Heart left ventricle (tissue), 16 donors: ENCODE measurements around the gene RBM14. TPM values are rescaled to one million over a fixed set of nuclear protein-coding genes. Genes with fewer than 3 reads are reported as not detected.
A peak's percentile ranks its signal among the peaks of the same experiment; 100 is the strongest.

Experiments used
- ATAC-seq, 4 donors: fragments of 200-7000 bp; cut with Tn5 transposase; one replicate each; pipeline ENCODE4 v1.9.1; 2020 to 2022; ENCODE audit warnings: moderate library complexity in 4 of 4, mild to moderate bottlenecking in 3 of 4, moderate number of reproducible peaks in 1 of 4
- DNase-seq, 5 donors: peaks; one replicate each; pipeline ENCODE4 v3.0.0-alpha.2; 2020
- H3K27ac ChIP-seq, 12 donors: fragments of 200-600 bp; sonication (generic) in 4 of 12; one replicate each; pipeline versions ENCODE4 v1.5.0 to v1.8.0; 2016 to 2022; ENCODE audit warnings: mild to moderate bottlenecking in 2 of 12
- H3K27me3 ChIP-seq, 9 donors: fragments of 200-600 bp; sonication (generic) in 2 of 9; one replicate each; pipeline versions ENCODE4 v1.5.1 to v1.8.0; 2016 to 2022; ENCODE audit warnings: mild to moderate bottlenecking in 3 of 9
- H3K36me3 ChIP-seq, 9 donors: fragments of 200-600 bp; sonication (generic) in 2 of 9; one replicate each; pipeline versions ENCODE4 v1.5.0 to v1.8.0; 2018 to 2022; ENCODE audit warnings: mild to moderate bottlenecking in 2 of 9
- H3K4me1 ChIP-seq, 12 donors: fragments of 200-600 bp; sonication (generic) in 4 of 12; one replicate each; pipeline versions ENCODE4 v1.5.0 to v1.8.0; 2016 to 2022; ENCODE audit warnings: mild to moderate bottlenecking in 3 of 12
- H3K4me3 ChIP-seq, 12 donors: fragments of 200-600 bp; sonication (generic) in 4 of 12; one replicate each; pipeline versions ENCODE4 v1.5.0 to v1.8.0; 2017 to 2022; ENCODE audit warnings: mild to moderate bottlenecking in 9 of 12, moderate library complexity in 4 of 12
- H3K9me3 ChIP-seq, 12 donors: fragments of 200-600 bp; sonication (generic) in 4 of 12; one replicate each; pipeline versions ENCODE4 v1.5.0 to v1.8.0; 2016 to 2022; ENCODE audit warnings: mild to moderate bottlenecking in 1 of 12
- POLR2A ChIP-seq, 2 donors: fragments of 450-650 bp; IDR thresholded peaks; one replicate each; pipeline ENCODE4 v1.6.1; 2017; ENCODE audit warnings: antibody characterized with exemption in 2 of 2, mild to moderate bottlenecking in 2 of 2, moderate library complexity in 2 of 2
- WGBS, 4 donors: extraction: QIAGEN DNeasy Blood & Tissue Kit in 2 of 4; methylation state at CpG; one replicate each; pipeline versions ENCODE4 v1.1.5 to v1.1.7; 2013 to 2018; 5-methylcytosine and 5-hydroxymethylcytosine counted together
- intact Hi-C, 10 donors: fragments of 100-400 bp; cut with DNase I; formaldehyde crosslinking; loops; one replicate each; pipeline versions ENCODE4 v1.11.1 to v1.14.2; 2022
- polyA plus RNA-seq, 2 donors: library from polyadenylated mRNA; stranded (reverse); fragments of 200-250 nt; gene quantifications; one replicate each; pipeline ENCODE4 v1.2.3, GENCODE V29; 2013
- total RNA-seq, 9 donors: library from RNA; depleted of rRNA in 2 of 9; stranded (reverse); fragments of >200 nt in 2 of 9; fragmentation: NEBNext Ultra II Directional in 3 of 9; extraction: Animal tissue kit (Norgen Biotek cat#: 25700) in 3 of 9; gene quantifications; one replicate each; pipeline versions ENCODE4 v1.1.0 to v1.2.4, GENCODE V29; 2016 to 2023
- TF ChIP-seq, protein P1 (sequence below), 12 donors: fragments of 200-600 bp; sonication (generic) in 4 of 12; IDR thresholded peaks; one replicate each; pipeline versions ENCODE4 v1.5.0 to v1.8.0; 2018 to 2022; ENCODE audit warnings: antibody characterized with exemption in 12 of 12, mild to moderate bottlenecking in 5 of 12
- donor health status: ischemic (EF 13 %, LVEDD 7.1; RV severe dilation, severe dysfunction).
- donor health status: healthy with polysubstance abuse.
- donor health status: DM: no; HTN: yes; CAD: no.
- donor health status: DM: no; HTN: no; CAD: no.
- donor health status: ischemic (EF 25% LVEDD 6.9; RV normal size, moderate dysfunction).
- donor health status: ischemic (EF 25% LVEDD 5.7; RV mildly dilated, moderate dysfunction).
- donor health status: healthy.
- donor health status: DM: yes; HTN: yes; CAD: no.
- donor health status: ischemic (EF 35%, LVEDD 5.7; RV mildly dilated, moderate dysfunction).
- donor health status: nonischemic (EF 11% LVEDD 7.7; RV severe dilation, severe dysfunction).
- donor health status: DM: yes; HTN: yes; CAD: no.
- donor health status: PGD.
- donor health status: ischemic (EF 29% LVEDD 5.4; RV normal size, mild dysfunction).
- donor health status: nonischemic (EF 23%, LVEDD 6.1; RV moderate dilation, normal function).

RBM14 gene
- total and polyA plus RNA-seq, 11 donors: 17.4 to 40.0 (median 30.6) TPM

DNA sequence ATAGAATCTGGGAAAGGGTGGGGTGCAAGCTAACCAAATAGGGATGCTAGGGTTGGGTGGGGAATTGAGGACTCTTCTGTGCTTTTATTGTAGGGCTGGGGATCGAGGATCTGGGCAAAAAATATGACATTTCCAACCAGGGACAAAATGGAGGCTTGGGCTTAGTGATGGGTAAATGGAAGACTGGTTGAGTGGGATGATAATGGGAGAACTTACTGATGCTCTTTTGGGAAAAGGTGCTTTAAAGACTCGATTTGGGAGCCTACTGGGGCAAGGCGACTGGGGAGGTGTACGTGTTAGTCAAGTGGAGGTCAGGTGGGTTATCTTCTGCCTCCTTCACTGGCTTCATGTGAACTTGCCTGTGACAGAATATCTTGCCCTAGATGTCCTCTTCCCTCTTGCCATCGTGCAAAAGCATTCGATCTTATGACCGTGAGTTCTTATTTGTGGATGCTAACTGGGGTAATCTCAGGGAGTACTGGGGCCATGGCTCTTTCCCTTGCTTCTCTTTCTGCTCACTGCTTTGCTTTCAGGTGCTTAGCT lies 11.7 kb downstream of the RBM14 start:
- Histone ChIP-seq H3K4me3 (no peak overlapping the region), H3K27ac (no peak overlapping the region), H3K4me1 (peaks cover 0 to 37% (median 22%) of the 10 kb centered on the region in 12 donors), H3K27me3 (no peaks in the 10 kb centered on the region), H3K9me3 (no peaks in the 10 kb centered on the region), H3K36me3 (peaks cover 3 to 97% (median 75%) of the 10 kb centered on the region in 9 donors)
- 83 to 89% (median 85%) methylated on average over 7 of the region's 7 CpGs for WGBS, 4 donors
- ATAC-seq (no peak), DNase-seq (no peak)
- TF ChIP-seq, protein P1, sequence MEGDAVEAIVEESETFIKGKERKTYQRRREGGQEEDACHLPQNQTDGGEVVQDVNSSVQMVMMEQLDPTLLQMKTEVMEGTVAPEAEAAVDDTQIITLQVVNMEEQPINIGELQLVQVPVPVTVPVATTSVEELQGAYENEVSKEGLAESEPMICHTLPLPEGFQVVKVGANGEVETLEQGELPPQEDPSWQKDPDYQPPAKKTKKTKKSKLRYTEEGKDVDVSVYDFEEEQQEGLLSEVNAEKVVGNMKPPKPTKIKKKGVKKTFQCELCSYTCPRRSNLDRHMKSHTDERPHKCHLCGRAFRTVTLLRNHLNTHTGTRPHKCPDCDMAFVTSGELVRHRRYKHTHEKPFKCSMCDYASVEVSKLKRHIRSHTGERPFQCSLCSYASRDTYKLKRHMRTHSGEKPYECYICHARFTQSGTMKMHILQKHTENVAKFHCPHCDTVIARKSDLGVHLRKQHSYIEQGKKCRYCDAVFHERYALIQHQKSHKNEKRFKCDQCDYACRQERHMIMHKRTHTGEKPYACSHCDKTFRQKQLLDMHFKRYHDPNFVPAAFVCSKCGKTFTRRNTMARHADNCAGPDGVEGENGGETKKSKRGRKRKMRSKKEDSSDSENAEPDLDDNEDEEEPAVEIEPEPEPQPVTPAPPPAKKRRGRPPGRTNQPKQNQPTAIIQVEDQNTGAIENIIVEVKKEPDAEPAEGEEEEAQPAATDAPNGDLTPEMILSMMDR (IDR thresholded peaks at IDR 0.05): no peak
- no peak for TF ChIP-seq POLR2A (IDR thresholded peaks at IDR 0.05)
- intact Hi-C loops: loop anchor here in 2 of 10 donors (10.0 kb wide), 1 partner anchor 47 kb away; the partner anchor contains the start of gene RBM4B (in 2 of the 2)

DNA sequence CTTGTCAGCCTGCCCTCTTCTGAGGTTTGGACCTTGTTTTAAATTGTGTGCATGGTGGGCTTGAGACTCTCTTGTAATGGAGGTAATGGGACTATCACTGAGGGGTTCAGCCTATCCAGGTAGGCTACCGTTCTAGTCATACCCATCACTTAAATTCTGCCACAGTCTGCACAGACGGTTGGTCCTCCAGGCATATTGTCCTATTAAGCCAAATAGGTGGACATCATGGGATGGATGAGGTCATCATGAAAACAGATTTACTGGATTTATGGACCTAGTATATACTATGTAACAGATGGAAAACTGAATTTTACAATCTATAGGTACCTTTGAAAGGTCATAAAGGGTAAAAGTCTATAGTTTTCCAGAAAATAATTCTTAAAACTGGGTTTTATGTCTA lies 12.9 kb downstream of the RBM14 start:
- intact Hi-C loops: loop anchor here in 2 of 10 donors (10.0 kb wide), 1 partner anchor 45 kb away; the partner anchor contains the start of gene RBM4B (in 2 of the 2)
- no peak for TF ChIP-seq POLR2A (IDR thresholded peaks at IDR 0.05)
- TF ChIP-seq, protein P1 (IDR thresholded peaks at IDR 0.05): no peak
- peaks cover 0 to 27% (median 10%) of the 10 kb centered on the region in 12 donors for H3K4me1 ChIP-seq

DNA sequence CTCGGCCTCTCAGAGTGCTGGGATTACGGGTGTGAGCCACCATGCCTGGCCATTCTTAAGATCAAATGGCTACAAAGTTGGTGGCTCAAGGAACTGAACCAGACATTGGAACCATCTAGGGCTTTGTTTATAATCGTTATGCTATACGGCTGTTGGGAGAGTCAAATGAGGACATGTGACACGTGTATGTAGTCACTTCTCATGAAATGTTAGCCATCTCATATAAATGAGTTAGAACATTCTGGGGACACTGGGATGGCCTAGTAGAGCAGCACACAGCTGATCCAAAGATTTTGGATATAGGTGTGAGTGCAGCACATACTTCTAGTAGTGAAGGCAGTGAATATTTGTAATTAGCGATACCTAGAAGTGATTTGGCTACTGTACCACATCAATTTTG lies 15.5 kb downstream of the RBM14 start:
- H3K9me3 ChIP-seq: no peaks in the 10 kb centered on the region
- H3K36me3 ChIP-seq: peaks cover 0 to 74% (median 51%) of the 10 kb centered on the region in 9 donors
- H3K27ac ChIP-seq: peak overlapping the region in 1 of 12 donors; percentile 28
- ATAC-seq: no peak
- H3K27me3 ChIP-seq: no peaks in the 10 kb centered on the region
- 85 to 96% (median 90%) methylated on average over 6 of the region's 6 CpGs for whole genome bisulfite sequencing, 4 donors
- no peak for TF ChIP-seq POLR2A (IDR thresholded peaks at IDR 0.05)
- TF ChIP-seq, protein P1 (IDR thresholded peaks at IDR 0.05): no peak
- intact Hi-C loops: no loop called here
- DNase-seq: no peak
- H3K4me3 ChIP-seq: no peak overlapping the region
- H3K4me1 ChIP-seq: peaks cover 0 to 23% (median 0%) of the 10 kb centered on the region in 12 donors

More for the DNA sequence above, 12.9 kb downstream of the RBM14 start:
- Histone ChIP-seq H3K36me3 (peaks cover 3 to 94% (median 72%) of the 10 kb centered on the region in 9 donors), H3K9me3 (no peaks in the 10 kb centered on the region), H3K27me3 (no peaks in the 10 kb centered on the region), H3K4me3 (no peak overlapping the region), H3K27ac (no peak overlapping the region)
- 77 to 89% (median 86%) methylated on average over 2 of the region's 2 CpGs for WGBS, 4 donors
- DNase-seq: no peak
- no peak for ATAC-seq

DNA sequence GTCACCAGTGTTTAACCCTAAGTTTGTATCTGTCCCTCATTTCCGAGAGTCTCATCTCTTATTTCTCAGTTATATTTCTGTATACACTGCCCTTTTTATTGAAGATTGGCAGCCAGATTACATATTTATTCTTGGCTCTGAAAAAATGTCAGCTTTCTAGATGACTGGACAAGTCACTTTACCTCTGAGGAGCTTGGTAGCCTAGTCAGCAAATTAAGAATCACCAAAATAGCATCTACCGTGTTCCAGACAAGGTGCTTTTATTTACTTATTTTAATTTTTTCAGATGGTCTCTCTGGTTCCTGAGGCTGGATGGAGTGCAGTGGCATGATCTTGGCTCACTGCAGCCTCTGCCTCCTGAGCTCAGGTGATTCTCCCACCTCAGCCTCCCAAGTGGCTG lies 16.5 kb downstream of the RBM14 start:
- Histone ChIP-seq H3K4me1 (peaks cover 0 to 25% (median 8%) of the 10 kb centered on the region in 12 donors), H3K4me3 (no peak overlapping the region), H3K36me3 (peaks cover 0 to 64% (median 40%) of the 10 kb centered on the region in 9 donors), H3K9me3 (no peaks in the 10 kb centered on the region), H3K27ac (no peak overlapping the region), H3K27me3 (no peaks in the 10 kb centered on the region)
- ATAC-seq (no peak), DNase-seq (no peak)
- TF ChIP-seq POLR2A (IDR thresholded peaks at IDR 0.05): no peak
- TF ChIP-seq, protein P1 (IDR thresholded peaks at IDR 0.05): no peak
- 70 to 87% (median 80%) methylated on average over 2 of the region's 2 CpGs for WGBS, 4 donors
- intact Hi-C loops: no loop called here
